ENCODE measurements around the gene DUS1L. TPM values are rescaled to one million over a fixed set of nuclear protein-coding genes. Genes with fewer than 3 reads are reported as not detected.

The DUS1L gene
- total RNA-seq, 1 experiment from 2014 or later, result 176 TPM

GRCh38 chr17:82094931-82095776, 29.6 kb upstream of the DUS1L start:
- Histone ChIP-seq H2AFZ (ENCODE audit: low read depth, low read length, poor library complexity, severe bottlenecking) (no peak overlapping the region), H4K20me1 (ENCODE audit: insufficient read depth) (peaks cover 9% of the 10 kb centered on the region; the same call in 1 of the 2 replicates), H3K4me2 (ENCODE audit: low read length) (peak overlapping the region; percentile 94; the same call in 1 of the 2 replicates), H3K27me3 (ENCODE audit: insufficient read depth, low read length) (no peaks in the 10 kb centered on the region), H3K79me2 (ENCODE audit: insufficient read depth, low read length) (peaks cover 86% of the 10 kb centered on the region), H3K4me1 (ENCODE audit: control insufficient read depth in 1 of 2, insufficient read depth in 2 of 2, low read length in 2 of 2) (peaks cover 16 to 34% of the 10 kb centered on the region in 2 experiments), H3K9me3 (ENCODE audit: control insufficient read depth in 1 of 2, insufficient read depth in 1 of 2, low read depth in 1 of 2, low read length in 2 of 2) (no peaks in the 10 kb centered on the region), H3K36me3 (ENCODE audit: control insufficient read depth in 1 of 2, insufficient read depth in 2 of 2, low read length in 2 of 2) (peaks cover 54 to 65% of the 10 kb centered on the region in 2 experiments), H3K4me3 (replicated peaks in 1 of 2; ENCODE audit: low read depth in 1 of 2, low read length in 2 of 2) (no peak overlapping the region), H3K27ac (ENCODE audit: low read depth, low read length) (peak overlapping the region; percentile 99; the same call in 1 of the 2 replicates), H3K9me2 (ENCODE audit: insufficient read depth) (no peaks in the 10 kb centered on the region), H3K9ac (ENCODE audit: low read length) (no peak overlapping the region)
- ATAC-seq (no peak), DNase-seq (ENCODE audit: low read depth, low spot score) (no peak)
- intact Hi-C loops (cut with micrococcal nuclease), result no loop called here
- CTCF ChIA-PET, result no interaction called here
- TF ChIP-seq EZH2 (IDR thresholded peaks at IDR 0.05) (no peak), EGR1 (IDR thresholded peaks at IDR 0.05; ENCODE audit: low read depth) (no peak), ZNF274 (IDR thresholded peaks at IDR 0.05; ENCODE audit: low read depth, low read length) (no peak), REST (IDR thresholded peaks at IDR 0.05; ENCODE audit: low read depth) (no peak), EZH2phosphoT487 (IDR thresholded peaks at IDR 0.05; ENCODE audit: borderline replicate concordance) (no peak)
- BruUV-seq (replicated peaks), result no TSS peak
- RAD21 ChIA-PET (ENCODE audit: low non-redundant PET in 1 of 2, low total read pairs in 2 of 2, uncharacterized antibody in 2 of 2, unreplicated experiment in 2 of 2), result no interaction called here
- POLR2A ChIA-PET, result no interaction called here
